HG03469 (cell line): Measurements from ENCODE around the gene SLC39A7.

Source experiments
- ATAC-seq: cut with Tn5 transposase; IDR thresholded peaks from one replicate; pipeline ENCODE4 v1.9.1; 2021; ENCODE audit warnings: mild to moderate bottlenecking, moderate library complexity, moderate number of reproducible peaks; ENCODE audit not compliant: unreplicated experiment

The SLC39A7 gene, protein sequence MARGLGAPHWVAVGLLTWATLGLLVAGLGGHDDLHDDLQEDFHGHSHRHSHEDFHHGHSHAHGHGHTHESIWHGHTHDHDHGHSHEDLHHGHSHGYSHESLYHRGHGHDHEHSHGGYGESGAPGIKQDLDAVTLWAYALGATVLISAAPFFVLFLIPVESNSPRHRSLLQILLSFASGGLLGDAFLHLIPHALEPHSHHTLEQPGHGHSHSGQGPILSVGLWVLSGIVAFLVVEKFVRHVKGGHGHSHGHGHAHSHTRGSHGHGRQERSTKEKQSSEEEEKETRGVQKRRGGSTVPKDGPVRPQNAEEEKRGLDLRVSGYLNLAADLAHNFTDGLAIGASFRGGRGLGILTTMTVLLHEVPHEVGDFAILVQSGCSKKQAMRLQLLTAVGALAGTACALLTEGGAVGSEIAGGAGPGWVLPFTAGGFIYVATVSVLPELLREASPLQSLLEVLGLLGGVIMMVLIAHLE

DNA sequence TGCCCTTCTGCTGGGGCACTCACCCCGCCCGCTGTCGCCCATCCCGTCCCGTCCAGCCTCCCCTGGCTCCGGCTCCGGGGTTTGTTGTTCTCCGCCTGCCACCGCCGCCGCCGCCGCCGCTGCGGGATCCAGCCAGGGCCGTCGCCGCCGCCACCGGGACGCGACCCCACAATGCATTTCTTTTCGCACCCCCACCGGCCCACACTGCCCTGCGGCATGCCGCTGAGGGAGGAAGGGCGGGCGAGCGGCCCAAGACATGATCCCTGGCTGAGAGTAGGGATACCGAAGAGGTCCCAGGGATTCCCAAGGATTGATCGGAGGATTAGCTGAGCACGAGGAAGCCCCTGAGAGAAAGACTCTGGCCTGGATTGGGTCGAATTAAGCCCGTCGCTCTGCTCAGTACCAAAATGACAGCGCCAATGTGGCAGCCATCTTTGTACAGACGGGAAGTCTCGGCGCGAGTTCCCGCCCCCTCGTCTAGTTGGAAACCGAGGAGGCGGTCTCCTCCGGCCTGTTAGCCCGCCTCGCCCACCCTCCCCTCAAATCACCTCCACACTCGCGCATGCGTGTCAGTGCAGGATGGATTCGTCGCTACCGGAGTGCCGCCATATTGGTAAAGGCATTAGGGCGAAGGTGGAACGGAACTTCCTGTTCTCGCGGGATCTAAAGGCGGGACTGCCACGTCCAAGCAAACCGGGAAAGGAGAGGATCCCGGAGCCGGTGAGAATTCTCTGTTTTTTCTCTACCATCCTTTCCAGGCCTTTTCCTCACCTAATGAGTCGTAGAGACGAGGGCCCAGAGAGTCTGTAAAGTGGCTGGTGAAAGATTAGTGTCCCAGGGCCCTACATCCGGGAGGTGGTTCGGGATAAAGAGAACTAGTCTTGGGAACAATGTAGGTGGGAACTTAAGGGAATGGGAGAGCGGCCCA, at the start of gene SLC39A7, which contains the start of gene RXRB:
Gene SLC39A7 (plus strand): TSS at position 649 of the 928 bp plus-strand sequence. CDS start 379 bp downstream, outside the sequence.
Gene RXRB (minus strand): TSS at position 447 of the 928 bp plus-strand sequence. CDS start 189 bp downstream, at position 258.
- peak; percentile 32 for ATAC-seq

DNA sequence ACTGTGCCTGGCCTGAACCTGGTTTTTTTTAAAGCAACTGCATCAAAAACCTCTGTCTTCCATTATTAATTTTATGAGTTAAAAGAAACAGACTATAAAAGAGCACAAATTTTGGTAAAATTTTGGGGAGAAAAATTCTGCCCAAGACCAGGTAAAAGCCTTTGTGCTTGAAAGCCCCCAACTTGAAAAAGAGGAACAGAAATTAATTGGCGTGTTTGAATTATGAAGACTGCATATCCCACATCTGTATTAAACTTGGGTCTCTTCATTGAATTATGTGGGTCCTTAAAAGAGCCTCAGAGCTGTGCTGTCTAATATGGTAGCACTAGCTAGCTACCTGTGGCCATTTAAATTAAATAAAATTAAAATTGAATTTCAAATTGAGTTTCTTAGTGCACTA, 49.6 kb upstream of the SLC39A7 start:
- no peak for ATAC-seq

DNA sequence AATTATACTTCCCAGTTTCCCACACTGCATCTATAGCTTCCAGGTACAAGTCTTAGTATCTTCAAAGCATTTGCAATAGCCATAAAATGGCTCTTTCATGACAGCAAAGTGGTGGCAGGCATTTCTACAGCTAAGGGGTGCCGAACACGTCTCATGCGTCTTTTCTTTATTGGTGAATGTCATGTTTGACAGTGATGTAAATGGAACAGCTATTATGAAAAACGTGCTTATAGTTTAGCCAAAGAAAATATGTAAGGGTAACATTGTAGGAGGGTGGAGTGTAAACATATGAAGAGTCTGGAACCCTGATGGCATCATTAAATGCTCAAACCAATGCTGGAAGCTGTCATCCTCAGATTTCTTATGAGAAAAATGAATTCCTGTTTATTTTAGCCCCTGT, 46.3 kb upstream of the SLC39A7 start:
- no peak for ATAC-seq

DNA sequence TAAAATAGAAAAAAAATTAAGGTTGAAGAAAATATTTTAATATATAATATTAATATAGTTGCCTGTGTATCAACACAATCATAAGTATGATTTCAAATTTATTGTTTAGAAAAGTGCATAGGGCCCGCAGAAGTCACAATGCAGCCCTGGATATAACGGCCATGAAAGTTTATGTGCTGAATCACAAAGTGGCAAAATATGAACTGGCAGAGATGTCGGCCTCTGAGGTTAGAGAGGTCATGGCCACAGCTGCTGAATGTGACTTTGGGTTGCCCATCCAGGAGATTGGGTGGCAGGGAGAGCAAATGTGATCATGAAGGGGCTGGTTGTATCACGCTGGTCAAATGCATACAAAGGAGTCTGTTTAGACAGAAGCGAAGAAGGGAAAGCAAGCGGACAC, 44.1 kb upstream of the SLC39A7 start:
- no peak for ATAC-seq

DNA sequence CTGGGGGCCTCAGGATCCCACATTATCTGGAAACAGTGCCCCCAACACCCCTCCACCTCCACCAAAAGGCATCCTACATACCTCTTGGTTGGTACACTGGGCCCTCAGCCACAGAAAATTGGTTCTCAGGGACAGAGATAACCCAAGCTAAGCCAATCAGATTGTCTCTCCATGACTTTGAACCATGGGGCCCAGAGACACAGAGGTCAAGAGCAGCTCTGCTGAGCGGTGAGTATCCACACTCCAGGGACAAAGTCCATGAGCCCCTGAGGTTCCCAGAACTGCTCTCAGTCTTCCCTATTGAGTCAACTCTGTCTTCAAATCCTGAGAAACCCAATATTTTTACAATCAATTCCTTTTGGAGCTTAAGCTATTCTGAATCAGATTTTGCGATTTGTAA, 43.7 kb upstream of the SLC39A7 start:
- ATAC-seq = no peak

DNA sequence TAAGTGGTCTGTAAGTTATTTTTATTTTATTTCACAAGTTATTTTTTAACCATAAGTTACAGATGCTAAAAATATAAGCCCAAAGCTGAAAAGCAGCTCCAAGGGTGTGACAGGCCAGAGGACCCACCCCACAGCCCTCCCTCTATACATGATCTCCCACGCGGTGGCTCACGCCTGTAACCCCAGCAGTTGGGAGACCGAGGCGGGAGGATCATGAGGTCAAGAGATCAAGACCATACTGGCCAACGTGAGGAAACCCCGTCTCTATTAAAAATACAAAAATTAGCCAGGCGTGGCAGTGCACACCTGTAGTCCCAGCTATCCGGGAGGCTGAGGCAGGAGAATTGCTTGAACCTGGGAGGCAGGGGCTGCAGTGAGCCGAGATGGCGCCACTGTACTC, 40.6 kb upstream of the SLC39A7 start:
- no peak for ATAC-seq

DNA sequence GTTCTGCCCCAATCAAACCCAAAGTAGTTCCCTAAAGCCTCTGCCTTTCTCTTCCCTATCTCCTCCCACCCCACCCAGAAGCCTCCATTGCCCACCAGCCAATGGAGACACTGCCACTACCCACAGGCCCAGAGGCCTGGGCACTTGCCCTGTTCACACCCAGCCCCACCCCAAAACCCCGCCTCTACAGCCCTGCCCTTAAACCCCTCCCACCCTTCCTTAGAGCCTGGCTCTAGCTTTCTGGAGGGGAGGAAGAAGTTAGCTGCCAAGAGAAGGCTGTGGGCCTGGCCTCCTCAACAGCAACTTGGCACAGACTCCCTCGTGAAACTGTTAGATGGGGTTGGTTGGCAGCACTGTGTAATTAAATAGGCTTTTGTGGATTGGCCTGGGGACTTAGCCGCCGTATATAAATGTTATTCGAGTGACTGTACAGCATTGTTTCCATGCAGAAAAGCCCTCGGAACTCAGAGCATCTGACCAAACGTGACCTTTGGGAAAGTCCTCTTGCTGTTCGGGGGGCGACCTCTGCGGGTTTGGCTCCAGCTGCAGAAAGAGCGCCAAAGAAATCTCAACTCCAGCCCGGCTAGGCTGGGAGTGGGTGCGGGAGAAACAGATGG, 39.8 kb upstream of the SLC39A7 start:
- ATAC-seq = no peak

DNA sequence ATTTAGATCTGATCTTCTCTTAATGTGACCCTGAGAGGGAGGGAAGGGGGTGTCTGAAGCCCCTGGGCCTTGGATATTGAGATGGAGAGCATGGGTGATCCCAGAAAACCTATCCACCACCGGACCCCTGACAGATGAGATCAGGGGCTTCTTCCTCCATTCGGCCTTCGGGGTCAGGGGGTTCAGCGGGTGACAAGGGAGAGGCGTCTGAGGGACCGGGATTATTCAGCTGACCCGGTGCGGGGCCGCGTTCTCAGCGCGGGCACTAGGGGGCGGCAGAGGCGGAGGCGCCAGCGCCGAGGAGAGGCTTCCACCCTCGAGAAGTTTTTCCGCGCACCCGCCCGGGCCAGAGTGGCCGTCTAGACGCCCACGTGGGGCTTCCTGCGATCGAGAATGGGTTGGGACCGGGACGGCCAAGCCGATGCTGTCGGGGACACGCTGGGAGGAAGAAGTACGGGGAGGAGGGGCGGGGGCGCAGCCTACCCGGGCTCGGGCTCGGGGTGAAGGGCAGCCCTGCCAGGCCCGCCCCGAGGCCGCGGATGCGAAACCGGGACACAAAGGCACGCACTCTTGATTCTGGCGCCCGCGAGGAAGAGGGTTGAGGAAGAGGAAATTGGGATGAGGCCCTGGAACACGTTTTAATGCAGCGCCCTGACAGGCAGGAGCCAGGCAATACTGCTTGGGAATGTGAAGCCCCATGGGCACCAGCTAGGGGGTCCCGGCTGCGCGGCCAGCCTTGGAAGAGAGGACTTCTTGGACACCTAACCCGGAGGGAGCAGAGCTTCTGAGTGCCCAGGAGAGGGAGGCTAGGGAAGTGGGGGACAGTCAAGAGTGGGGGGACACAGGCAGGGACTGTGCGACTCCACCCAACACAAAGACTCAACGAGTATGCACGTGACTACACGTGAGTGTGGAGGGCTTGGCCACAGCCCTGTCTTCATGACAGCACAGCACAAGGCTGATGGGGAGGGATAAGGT, 39.0 kb upstream of the SLC39A7 start:
- no peak for ATAC-seq

DNA sequence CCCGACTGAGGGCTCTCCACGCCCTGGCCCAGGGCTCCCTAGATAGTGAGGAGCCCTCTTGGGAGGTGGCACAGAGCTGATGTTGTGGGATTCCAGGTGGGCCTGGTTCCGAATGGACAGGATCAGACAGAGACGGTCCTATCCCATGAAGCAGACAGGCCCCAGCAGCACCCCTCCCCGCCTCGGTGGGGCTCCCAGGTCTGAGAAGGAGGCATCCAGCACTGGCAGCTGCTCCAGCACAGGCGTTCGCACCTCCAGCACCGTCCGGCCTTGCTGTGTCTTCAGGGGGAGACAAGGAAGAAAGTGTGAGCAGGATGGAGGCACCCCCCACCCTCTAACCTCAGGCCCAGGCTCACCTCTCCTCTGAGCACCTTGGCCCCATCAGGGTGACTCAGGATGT, 37.1 kb upstream of the SLC39A7 start:
- ATAC-seq = no peak

DNA sequence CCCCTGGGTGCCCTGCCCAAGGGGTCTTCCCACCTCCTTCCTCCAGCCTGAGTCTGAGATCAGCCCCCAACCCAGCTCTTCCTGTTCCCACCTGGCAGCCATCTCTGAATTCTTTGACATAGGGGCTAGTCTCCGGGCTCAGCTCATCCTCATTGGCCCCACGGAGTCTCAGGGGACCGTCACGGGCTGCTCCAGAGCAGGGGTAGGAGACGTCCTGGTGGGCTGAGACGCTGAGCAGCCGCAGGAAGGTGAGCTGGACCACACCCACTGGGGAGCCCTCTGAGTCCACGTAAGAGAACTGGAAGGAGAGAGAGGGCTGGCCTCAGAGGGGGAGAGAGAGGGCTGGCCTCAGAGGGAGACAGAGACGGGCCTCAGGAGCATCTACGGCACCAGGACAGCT, 36.5 kb upstream of the SLC39A7 start:
- no peak for ATAC-seq

DNA sequence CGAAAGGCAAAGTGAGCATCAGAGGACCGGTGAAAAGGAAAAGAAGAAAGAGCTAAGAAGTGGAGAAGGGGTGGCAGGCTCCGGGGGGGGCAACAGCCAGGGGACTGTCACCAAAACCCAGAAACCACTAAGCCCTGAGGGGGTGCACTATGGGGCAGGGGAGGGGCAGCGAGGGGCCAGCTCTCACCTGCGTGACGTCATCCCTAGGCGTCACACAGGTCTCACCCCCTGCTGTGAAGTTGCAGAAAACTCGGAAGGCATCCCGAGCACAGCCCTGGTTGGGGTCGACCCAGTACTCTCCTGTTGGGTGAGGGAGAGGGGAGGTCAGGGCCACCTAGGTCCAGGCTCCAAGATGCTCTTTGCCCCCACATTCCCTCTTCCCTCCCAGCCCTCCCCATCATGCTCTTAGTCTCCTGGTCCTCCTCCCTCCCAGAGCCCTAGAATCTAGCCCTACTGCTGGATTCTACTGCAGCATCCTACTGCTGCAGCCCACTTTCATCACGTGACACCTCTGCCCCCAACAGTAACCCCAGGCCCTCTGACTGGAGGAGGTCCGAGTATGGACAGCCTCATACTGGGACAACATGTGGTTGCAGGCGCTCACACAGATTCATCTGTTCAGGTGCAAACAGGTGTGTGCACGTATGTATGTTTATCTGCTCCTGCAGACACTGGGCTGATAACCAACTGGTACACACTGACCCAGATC, 35.8 kb upstream of the SLC39A7 start:
- no peak for ATAC-seq

DNA sequence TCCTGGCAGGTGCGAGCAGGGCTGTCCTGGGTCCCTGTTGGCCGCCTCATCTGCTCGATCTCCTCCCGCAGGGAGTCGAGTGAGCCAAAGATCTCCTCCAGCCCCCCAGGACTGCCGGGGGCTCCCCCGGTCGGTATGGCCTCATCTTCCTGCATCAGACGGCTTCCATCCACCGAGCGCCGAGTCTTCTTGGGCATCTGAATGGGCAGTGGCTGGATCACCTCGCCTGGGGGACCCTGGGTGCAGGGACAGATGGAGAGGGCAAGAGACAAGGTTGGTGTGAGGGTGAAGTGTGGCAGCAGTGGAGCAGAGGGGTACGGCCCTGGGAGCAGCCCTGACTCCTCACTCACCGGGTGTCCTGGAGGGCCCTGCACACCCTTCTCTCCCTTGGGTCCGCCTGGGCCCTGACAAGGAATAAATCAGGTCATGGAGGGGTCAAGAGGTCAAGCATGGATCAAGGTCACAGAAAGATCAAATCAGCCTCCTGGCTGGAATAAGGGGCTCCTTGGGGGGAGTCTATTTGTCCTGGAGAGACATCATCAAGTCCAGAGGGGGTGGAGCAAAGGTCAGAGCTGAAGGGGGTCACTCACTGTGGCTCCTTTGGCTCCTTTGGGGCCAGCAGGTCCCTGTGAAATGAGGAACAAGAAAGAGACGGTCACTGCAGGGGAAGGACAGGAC, 34.9 kb upstream of the SLC39A7 start:
- no peak for ATAC-seq

DNA sequence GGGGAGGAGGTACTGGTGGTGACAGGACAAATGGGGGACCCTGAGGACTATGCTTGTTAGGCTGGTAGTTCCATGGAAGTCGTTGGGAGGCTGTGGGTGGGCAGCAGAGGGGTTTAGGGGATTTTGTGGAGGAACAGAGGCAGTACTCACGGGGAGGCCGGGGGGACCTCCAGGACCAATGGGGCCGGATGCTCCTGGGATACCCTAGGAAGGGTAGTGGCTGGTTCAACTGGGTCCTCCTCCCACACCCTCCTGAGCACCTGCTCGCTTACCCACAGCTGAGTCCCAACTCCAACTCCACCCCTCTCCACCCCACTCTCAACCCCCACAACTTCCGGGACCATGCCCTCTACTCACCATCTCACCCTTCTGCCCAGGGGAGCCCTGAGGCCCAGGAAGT, 34.3 kb upstream of the SLC39A7 start:
- no peak for ATAC-seq

DNA sequence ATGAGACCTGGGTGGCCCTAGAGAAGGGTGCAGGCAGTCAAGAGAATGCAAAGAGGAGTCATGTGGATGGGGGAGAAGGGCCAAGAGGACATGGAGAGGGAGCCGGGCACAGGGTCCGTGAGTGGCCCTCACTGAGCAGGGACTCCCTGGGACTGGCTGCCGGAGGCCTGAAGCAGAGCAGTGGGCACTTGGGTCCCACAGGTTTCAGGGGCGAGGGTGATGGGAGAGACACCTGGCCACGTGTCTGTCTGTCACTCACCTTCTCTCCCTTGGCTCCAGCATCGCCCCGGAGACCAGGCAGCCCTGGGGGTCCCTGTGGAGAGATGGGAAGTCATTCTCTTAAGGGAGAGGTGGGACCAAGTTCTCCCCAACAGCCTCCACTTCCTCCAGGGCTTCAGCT, 33.9 kb upstream of the SLC39A7 start:
- ATAC-seq = no peak

DNA sequence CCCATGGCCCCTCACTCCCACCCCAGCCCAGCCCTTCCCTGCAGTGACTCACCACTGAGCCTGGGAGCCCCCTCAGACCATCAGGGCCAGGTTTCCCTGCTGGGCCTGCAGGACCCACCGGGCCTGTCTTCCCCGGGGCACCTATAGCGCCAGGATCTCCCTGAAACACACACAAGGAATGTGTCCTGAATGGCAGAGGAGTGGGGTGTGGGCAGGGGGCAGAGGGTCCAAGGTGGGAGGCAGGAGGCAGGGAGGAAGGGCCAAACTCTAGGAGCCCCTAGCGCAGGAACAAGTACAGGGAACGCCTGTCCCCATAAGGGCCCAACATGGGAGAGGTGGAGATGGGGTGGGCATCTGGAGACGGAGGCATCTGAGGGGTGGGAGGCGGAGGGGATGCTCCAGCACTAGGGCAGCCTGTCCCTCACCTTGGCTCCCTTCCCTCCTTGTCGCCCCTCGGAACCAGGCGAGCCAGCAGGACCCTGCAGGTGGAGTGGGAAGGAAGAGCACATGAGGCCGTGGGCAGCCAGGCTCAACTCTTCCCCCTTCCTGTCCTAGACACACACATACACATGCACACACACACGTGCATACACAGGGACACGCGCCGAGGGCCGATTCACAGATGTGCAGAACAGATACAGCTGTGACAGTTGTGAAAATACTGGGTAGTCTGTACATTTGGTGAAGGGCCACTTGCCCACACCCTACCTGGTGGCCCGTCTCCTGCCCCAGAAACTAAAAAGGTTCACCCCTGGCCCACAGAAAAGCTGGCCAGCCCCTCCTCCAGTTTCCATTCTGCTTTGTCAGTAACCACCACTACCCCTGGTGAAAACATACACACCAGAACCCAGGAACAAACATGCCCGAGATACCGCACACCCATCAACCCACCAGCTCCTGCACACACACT, 33.0 kb upstream of the SLC39A7 start:
- ATAC-seq = no peak

DNA sequence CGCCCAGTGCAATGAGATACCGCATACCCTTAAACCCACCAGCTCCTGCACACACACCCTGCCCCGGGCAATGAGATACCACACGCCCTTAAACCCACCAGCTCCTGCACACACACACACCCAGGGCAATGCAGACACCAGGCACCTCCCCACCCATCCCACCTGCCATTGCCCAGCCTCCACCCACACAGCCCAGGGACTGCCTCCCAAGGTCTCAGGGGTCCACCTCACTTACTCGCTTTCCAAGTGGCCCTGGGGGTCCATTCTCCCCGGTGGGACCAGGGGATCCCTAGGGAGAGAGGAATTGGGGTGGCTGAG, 32.4 kb upstream of the SLC39A7 start:
- no peak for ATAC-seq

DNA sequence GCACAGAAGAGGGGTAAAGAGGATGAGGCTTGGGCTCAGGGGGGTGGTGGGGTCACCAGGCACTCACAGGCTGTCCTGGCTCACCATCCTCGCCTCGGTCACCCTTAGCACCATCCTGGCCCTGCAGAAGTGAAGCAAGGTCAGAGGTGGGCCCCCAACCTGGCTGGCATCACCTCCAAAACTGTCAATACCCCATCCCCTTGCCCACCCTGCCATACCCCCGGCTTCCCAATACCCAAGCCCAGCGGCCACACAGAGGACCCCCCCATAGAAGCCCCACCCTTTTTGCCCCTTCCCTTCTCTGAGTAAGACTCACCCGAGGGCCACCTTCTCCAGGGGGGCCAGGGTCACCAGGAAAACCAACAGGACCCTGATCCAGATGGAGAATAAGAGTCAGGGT, 32.0 kb upstream of the SLC39A7 start:
- ATAC-seq = no peak
